Right lobe of liver (tissue), 4 donors: Measurements from ENCODE around the gene COL6A1.

Source experiments
- CTCF ChIP-seq, 4 donors: fragments of 200-600 bp in 3 of 4; fragments of 450-650 bp in 1 of 4; IDR thresholded peaks; one replicate each; pipeline versions ENCODE4 v1.5.1 to v1.8.0; 2016 to 2022; ENCODE audit warnings: antibody characterized with exemption in 4 of 4, mild to moderate bottlenecking in 2 of 4
- POLR2A ChIP-seq: fragments of 450-650 bp; IDR thresholded peaks from one replicate; pipeline ENCODE4 v1.6.1; 2017; ENCODE audit warnings: antibody characterized with exemption, mild to moderate bottlenecking
- donor health status: DM: no; HTN: no; CAD: no.
- donor health status: DM: no; HTN: no; CAD: no.
- donor health status: DM: no; HTN: yes; CAD: no.

- TF ChIP-seq CTCF (IDR thresholded peaks at IDR 0.05), result no peak
- no peak for TF ChIP-seq POLR2A
These were observed 18.4 kb upstream of the COL6A1 start for GRCh38 chr21:45963232-45963570.
